Epidermal melanocyte (primary cell): Measurements from ENCODE around the gene KIFAP3.
A peak's percentile ranks its signal among the peaks of the same experiment; 100 is the strongest.
"Not testable (repeated sequence)": the region's sequence is repeated elsewhere in the genome, so short reads cannot be mapped to it uniquely, and the experiment has no call there.

Experiments
- DNase-seq: peaks from one replicate; pipeline ENCODE4 v3.0.0; 2011; ENCODE audit warnings: low spot score; ENCODE audit not compliant: insufficient read length

Gene KIFAP3

DNA sequence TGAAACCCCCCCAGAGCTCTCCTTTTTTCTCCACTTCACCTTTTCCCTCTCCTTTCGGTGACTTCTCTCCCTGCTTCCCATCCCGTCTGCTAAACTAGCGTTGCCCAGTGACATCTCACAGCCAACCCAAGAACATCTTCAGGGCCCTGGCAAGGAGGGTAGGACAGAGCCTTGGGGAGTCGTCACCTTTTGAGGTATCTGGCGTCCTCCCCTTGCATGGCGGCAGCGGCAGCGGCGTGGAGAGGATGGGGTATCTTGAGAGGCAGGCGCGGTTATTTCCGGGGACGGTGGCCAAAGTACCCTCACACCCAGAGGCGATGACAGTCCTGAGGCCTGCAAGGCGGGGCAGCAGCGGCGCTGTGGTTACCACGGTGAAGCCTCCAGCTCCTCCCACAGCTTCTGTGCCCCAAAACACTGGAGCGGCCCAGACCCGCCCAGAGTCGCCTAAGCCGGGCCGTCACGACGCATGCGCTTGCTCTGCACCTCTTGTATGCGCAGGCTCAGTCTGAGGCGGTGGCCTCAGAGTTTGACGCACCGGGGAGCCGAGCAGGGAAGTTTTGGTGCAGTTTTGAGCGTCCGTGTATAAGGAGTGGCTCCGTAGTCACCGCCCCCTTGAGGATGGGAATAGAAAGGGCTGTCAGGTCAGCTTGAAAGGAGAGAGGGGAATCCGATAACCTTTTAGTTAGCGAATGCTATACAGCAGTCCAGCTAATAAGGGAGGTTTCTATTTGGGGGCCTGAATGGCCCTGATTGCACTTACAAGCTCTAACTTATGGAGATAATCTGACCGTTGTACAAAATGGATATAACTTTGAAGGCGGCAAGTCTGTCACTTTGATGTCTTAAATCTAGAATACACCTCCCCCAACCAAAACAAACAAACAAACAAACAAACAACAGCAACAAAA lies at the start of gene KIFAP3:
Gene KIFAP3, minus strand, starts transcription at position 446 of the 908 bp plus-strand sequence. Its CDS starts 228 bp downstream, at position 218.
- DNase-seq = peak; percentile 93

DNA sequence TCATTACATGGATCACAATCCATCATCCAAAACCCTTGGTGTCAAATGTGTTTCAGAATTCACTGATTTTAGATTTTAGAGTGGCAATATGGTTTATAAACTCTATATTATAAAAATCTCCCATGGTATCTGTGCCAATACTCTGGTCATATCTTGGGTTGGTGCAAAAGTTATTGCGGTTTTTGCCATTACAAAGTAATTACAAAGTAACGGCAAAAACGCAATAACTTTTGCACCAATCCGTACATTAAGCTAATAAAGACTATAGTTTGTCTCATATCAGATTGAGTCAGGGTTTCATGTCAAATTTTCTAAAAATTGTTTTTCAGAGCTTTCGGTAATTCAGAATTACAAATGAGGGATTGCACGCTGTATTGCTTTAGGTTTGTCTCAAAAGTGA lies 47.9 kb upstream of the KIFAP3 start:
- DNase-seq = no peak

DNA sequence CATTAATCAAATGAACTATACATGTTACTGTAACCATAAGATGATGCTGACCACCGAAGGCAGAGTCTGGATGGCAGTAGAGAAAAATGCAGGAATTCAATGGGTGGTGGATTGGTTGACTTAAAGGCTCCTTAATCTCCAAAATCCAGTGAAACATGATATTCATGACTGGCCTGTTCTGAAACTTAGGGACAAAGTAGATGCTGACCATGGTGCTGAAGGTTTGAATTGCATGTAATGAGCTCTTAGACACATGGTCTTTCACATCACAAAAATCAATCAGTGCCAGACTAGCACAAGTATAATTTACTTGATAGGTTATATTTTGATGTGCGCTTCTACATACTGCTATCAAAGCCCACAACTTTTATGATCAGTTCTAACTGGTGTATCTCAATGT lies 40.4 kb upstream of the KIFAP3 start:
- DNase-seq = no peak

DNA sequence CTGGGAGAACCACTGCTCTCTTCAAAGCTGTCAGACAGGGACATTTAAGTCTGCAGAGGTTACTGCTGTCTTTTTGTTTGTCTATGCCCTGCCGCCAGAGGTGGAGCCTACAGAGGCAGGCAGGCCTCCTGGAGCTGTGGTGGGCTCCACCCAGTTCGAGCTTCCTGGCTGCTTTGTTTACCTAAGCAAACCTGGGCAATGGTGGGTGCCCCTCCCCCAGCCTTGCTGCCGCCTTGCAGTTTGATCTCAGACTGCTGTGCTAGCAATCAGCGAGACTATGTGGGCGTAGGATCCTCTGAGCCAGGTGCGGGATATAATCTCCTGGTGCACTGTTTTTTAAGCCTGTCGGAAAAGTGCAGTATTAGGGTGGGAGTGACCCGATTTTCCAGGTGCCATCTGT lies 38.6 kb upstream of the KIFAP3 start:
- not testable (repeated sequence) for DNase-seq

DNA sequence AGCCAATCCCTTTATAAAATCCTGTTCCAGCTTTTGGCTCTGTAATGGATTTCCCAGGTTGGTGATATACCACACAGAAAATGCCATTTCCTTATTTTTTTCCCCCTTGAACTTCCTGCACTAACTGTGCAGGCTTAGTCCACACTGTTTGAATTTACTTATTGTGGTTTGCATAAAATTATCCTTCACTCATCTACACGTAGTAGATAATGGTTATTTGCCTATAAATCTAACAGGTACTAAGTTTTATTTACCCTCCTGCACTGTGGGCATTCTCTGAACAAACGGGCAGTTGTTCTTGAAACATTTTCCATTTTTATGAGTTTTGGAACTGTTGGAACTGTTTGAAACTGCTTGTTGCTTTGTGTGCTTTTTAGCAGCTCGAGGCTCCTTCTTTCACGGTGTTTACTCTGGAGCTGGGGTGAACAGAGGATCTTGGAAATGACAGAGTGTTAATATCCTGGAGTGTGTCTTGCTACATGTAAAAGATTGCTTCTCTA lies 23.0 kb upstream of the KIFAP3 start:
- DNase-seq = no peak

DNA sequence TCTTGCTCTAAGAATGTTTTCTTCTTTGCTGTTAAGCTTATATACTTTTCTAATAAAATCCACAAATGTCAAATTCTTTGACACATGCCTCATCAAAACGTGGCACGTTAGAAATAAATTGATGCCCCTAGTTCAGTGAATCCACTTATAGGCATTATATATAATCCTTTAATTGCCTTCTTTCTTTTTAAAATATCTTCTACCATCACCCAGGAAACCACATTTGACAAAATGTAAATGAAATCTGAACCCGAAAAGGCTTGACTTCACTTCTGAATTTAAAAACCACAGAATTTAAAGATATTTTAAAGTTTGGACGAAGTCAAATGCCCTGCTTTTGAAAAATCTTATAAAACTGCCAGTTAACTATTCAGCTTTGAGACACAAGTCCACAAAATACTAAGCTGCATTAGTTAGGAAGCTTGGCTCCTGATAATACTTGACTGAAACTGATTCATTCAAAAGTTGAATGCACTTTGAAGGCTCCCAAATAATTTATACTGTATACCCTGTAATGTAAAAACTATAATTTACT lies 22.4 kb upstream of the KIFAP3 start:
- no peak for DNase-seq

DNA sequence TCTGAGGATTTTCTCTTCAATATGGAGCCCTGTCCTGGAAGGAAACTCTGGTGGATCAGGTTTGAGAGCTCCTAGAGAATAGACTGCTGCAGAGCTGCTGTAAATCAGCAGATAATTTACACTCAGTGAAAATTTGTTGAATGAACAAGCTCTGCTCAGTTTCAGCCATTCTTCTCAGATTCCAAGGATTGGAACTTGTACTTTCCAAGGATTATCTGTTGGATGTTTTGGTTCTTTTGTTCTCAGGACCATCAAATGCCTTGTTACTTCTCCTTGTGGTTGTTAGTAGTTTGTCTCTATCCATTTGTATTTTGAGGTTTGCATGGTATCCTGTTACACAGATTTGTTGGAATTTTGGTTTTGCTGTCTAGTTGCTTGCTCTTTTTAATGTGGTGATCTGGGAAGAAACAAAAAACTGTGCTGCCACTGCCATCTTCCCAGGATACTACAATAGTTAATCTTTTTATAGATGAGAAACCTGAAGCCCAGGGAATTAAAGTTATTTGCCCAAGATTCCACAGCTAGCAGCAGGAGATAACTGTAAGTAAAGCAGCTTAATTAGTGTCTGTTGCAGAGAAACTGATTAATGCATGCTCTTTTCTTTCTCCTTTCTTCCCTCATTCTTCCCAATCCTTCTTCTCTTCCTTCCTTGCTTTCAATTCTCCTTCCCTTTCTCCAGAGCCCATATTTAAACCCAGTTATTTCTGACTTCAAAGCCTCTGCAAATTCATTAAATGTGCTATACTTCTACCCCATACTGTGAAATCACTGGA lies 21.7 kb upstream of the KIFAP3 start:
- no peak for DNase-seq

DNA sequence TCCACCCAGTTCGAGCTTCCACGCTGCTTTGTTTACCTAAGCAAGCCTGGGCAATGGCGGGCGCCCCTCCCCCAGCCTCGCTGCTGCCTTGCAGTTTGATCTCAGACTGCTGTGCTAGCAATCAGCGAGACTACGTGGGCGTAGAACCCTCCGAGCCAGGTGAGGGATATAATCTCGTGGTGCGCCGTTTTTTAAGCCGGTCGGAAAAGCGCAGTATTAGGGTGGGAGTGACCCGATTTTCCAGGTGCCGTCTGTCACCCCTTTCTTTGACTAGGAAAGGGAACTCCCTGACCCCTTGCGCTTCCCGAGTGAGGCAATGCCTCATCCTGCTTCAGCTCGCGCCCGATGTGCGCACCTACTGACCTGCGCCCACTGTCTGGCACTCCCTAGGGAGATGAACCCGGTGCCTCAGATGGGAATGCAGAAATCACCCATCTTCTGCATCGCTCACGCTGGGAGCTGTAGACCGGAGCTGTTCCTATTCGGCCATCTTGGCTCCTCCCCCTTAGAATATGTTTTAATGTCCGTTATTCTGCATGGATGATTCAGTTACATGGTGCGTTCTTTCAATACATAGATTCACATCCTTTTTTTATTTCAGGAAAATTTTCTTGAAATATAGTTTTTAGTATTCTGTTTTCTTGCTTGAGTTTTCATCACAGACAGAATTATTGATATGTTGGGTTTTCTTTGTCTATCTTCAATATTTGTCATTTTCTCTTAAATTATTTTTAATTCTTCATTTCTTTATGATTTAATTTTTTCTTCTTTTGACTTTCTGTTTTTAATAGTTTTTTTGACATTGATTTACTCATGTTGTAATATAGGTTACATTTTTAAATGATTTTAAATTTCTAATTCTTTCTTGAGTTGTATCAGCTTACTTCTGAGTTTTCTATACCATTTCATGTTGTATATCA lies 20.5 kb upstream of the KIFAP3 start:
- DNase-seq = not testable (repeated sequence)

DNA sequence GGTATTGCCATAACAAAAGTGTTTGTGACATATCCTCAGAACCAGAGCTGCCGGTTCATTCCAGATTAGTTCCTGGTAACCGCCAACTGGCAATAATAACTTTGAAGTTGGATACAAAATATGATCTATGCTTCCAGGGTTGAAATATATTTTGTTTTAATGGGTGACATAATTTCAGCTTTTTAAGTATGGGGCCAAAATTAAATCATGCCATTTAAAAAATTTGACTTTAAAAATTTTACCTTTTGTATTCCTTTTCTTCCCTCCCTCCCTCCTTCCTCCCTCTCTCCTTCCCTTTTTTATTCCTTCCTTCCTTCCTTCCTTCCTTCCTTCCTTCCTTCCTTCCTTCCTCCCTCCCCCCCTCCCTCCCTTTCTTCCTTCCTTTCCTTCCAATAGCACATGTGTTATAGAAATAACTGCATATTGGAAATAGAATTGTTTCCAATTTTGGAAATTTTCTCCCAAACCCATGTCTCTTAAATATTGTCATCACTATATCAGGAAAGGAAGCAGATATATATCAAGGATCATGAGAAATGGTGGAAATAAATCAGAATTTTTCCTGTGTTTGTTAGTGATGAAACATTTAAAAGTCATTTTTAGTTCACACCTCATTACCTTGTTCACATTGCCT lies 12.0 kb upstream of the KIFAP3 start:
- DNase-seq = no peak

DNA sequence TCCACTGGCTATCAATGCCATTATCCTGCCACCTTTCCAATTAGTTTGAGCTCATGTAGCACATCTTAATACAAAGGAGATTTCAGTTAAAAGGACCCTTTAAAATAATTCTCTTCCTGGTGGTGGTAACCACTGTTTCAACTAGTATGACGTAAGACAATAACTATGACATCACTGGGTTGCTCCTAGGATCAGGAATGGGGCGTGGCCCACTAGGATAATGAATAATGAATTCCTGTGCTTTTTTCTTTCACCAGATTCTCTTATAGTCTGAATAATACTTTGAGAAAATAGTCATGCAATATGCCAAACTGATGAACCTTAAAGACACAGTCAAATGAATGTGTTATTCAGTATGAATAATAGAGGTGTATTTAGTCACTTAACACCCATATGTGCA lies 10.6 kb upstream of the KIFAP3 start:
- no peak for DNase-seq

DNA sequence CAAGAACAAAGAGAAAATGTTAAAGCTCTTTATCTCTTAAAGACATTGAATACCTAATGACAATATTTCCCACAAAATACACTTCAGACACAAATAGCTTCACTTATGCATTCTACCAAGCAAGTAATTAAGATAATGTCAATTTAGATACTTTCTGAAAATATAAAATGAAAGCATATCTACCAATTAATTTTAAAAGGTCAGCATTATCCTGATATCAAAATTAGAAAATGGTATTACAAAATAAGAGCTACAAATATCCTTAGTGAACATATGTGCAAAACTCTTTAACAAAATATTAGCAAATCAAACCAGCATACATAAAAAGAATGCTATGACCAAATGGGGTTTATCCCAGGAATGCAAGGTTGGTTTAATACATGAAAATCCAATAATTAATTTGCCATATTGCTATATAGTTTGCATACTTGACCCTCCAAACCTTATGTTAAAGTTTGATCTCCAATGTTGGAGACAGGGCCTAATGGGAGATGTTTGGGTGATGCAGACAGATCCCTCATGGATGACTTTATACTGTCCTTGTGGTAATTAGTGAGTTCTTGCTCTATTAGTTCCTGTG lies 4.2 kb upstream of the KIFAP3 start:
- no peak for DNase-seq

DNA sequence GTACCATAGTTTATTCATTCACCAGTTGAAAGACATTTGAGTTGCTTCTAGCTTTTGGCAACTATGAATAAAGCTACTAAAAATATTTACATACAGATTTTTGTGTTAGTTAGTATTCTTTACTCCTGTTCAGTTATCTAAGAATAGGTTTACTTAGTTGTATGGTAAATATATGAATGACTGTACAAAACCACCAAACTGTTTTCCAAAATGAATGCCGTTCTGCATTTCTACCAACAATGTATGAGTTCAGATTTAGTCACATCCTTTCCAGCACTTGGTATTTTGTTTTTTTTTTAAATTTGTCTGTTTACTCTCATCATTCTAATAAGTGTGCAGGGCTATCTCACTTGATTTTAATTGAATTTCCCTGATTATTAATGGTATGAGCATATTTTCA lies 3.4 kb upstream of the KIFAP3 start:
- DNase-seq = no peak

DNA sequence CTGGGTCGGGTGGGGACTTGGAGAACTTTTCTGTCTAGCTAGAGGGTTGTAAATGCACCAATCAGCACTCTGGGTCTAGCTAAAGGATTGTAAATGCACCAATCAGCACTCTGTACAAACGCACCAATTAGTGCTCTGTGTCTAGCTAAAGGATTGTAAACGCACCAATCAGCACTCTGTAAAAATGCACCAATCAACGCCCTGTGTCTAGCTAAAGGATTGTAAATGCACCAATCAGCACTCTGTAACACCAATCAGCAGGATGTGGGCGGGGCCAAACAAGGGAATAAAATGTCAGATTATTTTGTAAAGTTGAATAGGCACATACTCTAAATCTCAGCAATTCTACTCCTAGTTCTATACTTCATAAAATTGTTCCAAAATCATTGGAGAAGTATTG lies 2.5 kb upstream of the KIFAP3 start:
- DNase-seq = not testable (repeated sequence)

DNA sequence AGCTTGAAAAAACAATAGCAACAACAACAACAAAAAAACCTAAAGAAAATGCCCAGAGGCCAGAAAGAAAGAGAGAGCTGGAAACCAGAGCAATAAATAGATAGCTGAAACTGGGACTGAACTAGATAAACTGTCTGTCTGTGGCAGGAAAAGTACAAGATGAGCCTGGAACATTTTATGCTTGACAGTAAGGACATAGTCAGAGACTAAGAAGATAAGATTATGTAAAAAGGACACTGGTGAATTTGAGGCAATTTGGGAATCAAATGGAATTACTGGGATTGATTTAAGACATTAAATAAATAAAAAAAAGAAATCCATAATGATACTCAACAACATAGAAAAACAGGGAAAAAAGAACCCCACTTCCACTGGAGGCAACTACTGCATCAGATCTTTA lies 1.7 kb upstream of the KIFAP3 start:
- no peak for DNase-seq

DNA sequence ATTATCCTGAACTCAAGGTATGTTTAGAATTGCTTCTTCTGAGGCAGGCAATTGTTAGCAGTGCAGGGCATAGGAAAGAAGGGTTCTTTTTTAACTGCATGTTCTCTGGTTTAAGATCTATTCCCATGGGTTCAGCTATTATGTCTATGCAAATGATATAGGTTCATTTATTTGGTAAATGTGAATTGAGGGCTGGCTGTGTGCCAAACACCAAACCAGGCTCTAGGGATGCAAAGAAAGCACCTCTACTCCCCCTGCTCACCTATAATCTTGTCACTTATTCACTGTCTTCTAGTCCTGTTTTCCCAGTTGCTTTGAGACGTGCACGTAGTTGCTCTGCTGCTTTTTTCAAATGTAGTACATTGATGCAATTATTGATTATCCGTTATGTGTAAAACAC lies 691 bp upstream of the KIFAP3 start:
- no peak for DNase-seq

DNA sequence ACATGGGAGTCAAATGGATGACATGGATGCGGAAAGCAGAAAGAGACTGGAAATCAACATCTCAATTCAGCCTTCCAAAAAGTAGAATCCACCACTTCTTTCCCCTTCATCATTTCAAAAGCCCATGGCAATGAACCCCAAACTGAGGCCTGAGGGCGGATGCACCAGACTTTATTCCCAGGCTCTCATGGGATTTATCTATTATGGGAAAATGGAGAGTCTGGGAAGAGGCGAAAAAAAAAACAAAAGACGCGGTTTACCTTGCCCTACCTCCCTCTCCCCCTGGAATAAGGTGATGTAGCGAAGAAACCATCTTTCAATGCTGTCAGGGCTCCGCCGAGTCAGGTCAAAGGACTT lies 624 bp downstream of the KIFAP3 start:
- DNase-seq = no peak

DNA sequence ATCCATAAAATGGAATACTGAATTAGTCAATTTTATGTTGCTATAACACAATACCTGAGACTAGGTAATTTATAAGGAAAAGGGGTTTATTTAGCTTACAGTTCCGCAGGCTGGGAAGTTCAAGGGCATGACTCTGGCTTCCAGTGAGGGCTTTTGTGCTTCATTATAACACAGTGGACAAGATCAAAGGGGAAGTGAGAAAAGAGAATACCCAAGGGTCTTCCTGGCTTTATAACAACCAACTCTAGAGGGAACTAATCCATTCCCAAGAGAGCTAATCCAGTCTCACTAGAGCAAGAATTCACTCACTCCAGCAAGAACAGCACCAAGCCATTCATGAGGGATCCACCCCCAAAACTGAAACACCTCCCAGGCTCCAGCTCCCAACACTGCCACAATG lies 3.1 kb downstream of the KIFAP3 start:
- no peak for DNase-seq

DNA sequence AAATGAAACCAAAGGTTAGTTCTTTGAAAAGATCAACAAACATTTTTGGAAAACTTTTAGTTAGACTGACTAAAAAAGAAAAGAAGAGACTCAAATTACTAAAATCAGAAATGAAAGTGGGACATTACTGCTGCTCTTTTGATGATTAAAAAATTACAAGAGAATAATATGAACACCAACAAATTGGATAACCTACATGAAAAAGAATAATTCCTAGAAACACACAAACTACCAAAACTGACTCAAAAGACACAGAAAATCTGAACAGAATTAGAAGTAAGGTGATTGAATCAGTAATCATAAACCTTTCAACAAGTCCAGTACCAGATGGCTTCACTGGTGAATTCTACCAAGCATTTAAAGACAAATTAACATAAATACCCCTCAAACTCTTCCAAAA lies 5.6 kb downstream of the KIFAP3 start:
- DNase-seq = no peak

DNA sequence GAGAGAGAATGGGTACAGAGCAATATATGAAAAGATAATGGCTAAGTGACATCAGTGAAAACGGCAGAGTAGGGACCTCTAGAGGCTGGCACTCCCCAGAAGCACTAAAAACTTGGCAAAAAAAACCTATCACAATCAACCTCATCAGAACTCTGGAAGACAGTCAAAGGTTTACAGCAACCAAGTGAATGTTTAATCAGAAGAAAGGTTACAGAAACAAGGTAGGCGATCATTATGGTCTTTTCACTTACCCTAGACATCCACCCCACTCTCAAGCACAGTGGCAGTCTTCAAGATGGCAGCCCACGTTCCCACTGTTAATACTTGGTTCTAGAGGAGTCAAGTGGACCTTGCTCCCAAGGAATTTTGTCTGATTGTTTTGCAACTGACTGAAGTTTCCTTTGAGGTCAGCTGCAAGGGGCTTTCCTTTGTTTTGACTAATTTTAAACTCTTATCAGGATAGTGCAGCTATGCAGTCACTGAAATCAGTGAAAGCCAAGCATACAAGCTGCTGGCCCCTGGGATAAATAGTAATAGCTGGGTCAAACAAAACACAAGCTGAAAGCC lies 7.2 kb downstream of the KIFAP3 start:
- no peak for DNase-seq

DNA sequence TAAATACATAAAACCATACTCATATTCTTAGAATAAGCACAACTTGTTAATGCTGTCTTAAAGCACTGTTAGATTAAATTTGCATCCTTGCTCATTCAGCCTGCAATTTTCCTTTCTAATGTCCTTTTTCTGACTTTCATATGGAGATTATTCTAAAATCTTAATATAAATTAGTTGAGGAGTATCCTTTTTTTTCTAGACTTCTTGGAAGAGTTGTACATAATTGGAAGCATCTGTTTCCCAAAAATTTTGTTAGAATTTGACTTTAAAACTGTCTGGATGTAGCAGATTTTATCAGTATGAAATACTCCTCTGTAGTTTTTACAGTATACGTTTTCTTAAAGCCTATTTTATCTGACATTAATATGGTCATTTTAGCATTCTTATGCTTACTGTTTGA lies 9.7 kb downstream of the KIFAP3 start:
- DNase-seq = no peak
